Endothelial cell of umbilical vein (primary cell): ENCODE measurements around the gene ARHGEF7. TPM values are rescaled to one million over a fixed set of nuclear protein-coding genes. Genes with fewer than 3 reads are reported as not detected.

Source experiments
- BruUV-seq: library from RNA; stranded (reverse); fragments of 400-500 nt; replicated peaks from 2 replicates; lab custom pipeline; 2021; lab: Mats Ljungman, UMichigan
- CTCF ChIA-PET: fragments of 300-600, 350-600 bp; sonication (Branson Sonifier 250); formaldehyde crosslinking; loops from one replicate; lab custom pipeline; 2021; ENCODE audit warnings: antibody characterized with exemption, inconsistent platforms; lab: Charles Lee
- POLR2A ChIA-PET: fragments of 300-600, 350-600 bp; sonication (Branson Sonifier 250); formaldehyde crosslinking; loops from one replicate; lab custom pipeline; 2021; ENCODE audit warnings: antibody characterized with exemption, inconsistent platforms; lab: Charles Lee
- DNase-seq: peaks from one replicate; pipeline ENCODE4 v3.0.0-alpha.2; 2011; ENCODE audit warnings: low read depth, low spot score
- FAIRE-seq: peaks from 2 replicates; lab custom pipeline; 2011; peaks lifted over from hg19 to GRCh38; lab: Jason Lieb, UNC
- H2AFZ ChIP-seq: 2 replicates; pipeline ENCODE4 v1.6.0; 2012; ENCODE audit warnings: low read depth, low read length, control low read depth, inconsistent platforms
- H3K27ac ChIP-seq: 2 replicates; pipeline ENCODE4 v1.5.1; 2011; ENCODE audit warnings: low read depth, mild to moderate bottlenecking, control low read depth, low read length, moderate library complexity; ENCODE audit not compliant: insufficient read depth
- H3K27me3 ChIP-seq, 2 experiments: 2 replicates each; pipeline versions ENCODE4 v1.6.0 to v1.6.1; 2011; ENCODE audit warnings: low read length in 2 of 2, mixed read lengths in 1 of 2; ENCODE audit not compliant: control insufficient read depth in 2 of 2, insufficient read depth in 2 of 2
- H3K36me3 ChIP-seq, 2 experiments: 2 replicates in 1 of 2; 3 replicates in 1 of 2; pipeline ENCODE4 v1.5.1; 2011; ENCODE audit warnings: low read length in 2 of 2, mild to moderate bottlenecking in 1 of 2, moderate library complexity in 1 of 2; ENCODE audit not compliant: control insufficient read depth in 2 of 2, insufficient read depth in 2 of 2; ENCODE audit errors: extremely low read depth in 1 of 2
- H3K4me1 ChIP-seq: 3 replicates; pipeline ENCODE4 v1.5.1; 2011; ENCODE audit warnings: mild to moderate bottlenecking, low read length; ENCODE audit not compliant: control insufficient read depth, insufficient read depth; ENCODE audit errors: extremely low read depth
- H3K4me2 ChIP-seq: 2 replicates; pipeline ENCODE4 v1.6.1; 2011; ENCODE audit warnings: low read length, control low read depth, mixed read lengths; ENCODE audit not compliant: insufficient read depth
- H3K4me3 ChIP-seq, 3 experiments: fragments of 200-600 bp in 1 of 3; sonication (generic), shearing (Covaris generic) in 1 of 3; replicated peaks in 1 of 3; 2 replicates each; pipeline ENCODE4 v1.5.1; 2011 to 2016; ENCODE audit warnings: control low read depth in 3 of 3, low read length in 3 of 3, mild to moderate bottlenecking in 2 of 3, inconsistent platforms in 1 of 3, low read depth in 1 of 3, moderate library complexity in 1 of 3; ENCODE audit not compliant: insufficient read depth in 1 of 3
- H3K79me2 ChIP-seq: 2 replicates; pipeline ENCODE4 v1.6.0; 2012; ENCODE audit warnings: low read length, inconsistent platforms; ENCODE audit not compliant: control insufficient read depth, insufficient read depth
- H3K9ac ChIP-seq: replicated peaks from 2 replicates; pipeline ENCODE3; 2011; ENCODE audit warnings: low read length, control low read depth; ENCODE audit not compliant: insufficient read depth; ENCODE audit errors: extremely low read depth
- H3K9me1 ChIP-seq: replicated peaks from 3 replicates; pipeline ENCODE4 v1.6.0; 2011; ENCODE audit warnings: mild to moderate bottlenecking, low read length; ENCODE audit not compliant: control insufficient read depth, insufficient read depth; ENCODE audit errors: extremely low read depth
- H3K9me3 ChIP-seq: replicated peaks from 2 replicates; pipeline ENCODE4 v1.5.1; 2012; ENCODE audit warnings: low read length, inconsistent platforms; ENCODE audit not compliant: control insufficient read depth, insufficient read depth
- H4K20me1 ChIP-seq: replicated peaks from 2 replicates; pipeline ENCODE3; 2011; ENCODE audit warnings: mild to moderate bottlenecking, low read length; ENCODE audit not compliant: control insufficient read depth, insufficient read depth; ENCODE audit errors: extremely low read depth
- CTCF ChIP-seq, 2 donors: IDR thresholded peaks; 1 replicate in 1 of 2; 2 replicates in 1 of 2; pipeline ENCODE4 v1.5.1; 2011; ENCODE audit warnings: low read length in 2 of 2, mild to moderate bottlenecking in 2 of 2, moderate library complexity in 2 of 2, control low read depth in 1 of 2, inconsistent platforms in 1 of 2, low read depth in 1 of 2; ENCODE audit not compliant: insufficient read depth in 1 of 2; ENCODE audit errors: extremely low read depth in 1 of 2
- EZH2 ChIP-seq: IDR thresholded peaks from 2 replicates; pipeline ENCODE4 v1.6.1; 2012; ENCODE audit warnings: borderline replicate concordance, low read depth, mild to moderate bottlenecking, moderate library complexity, low read length, inconsistent platforms; ENCODE audit not compliant: severe bottlenecking
- FOS ChIP-seq: IDR thresholded peaks from 2 replicates; pipeline ENCODE4 v1.6.1; 2011; ENCODE audit warnings: mild to moderate bottlenecking, low read length, moderate library complexity, borderline replicate concordance; ENCODE audit not compliant: insufficient read depth
- GATA2 ChIP-seq: IDR thresholded peaks from 2 replicates; pipeline ENCODE4 v1.7.0; 2011; ENCODE audit warnings: low read depth, mild to moderate bottlenecking, moderate library complexity, mixed read lengths, low read length; ENCODE audit not compliant: insufficient read length, insufficient read depth
- JUN ChIP-seq: IDR thresholded peaks from 2 replicates; pipeline ENCODE4 v1.6.1; 2011; ENCODE audit warnings: borderline replicate concordance, low read depth; ENCODE audit not compliant: insufficient read length, insufficient read depth
- MAX ChIP-seq: IDR thresholded peaks from 2 replicates; pipeline ENCODE4 v1.6.1; 2011; ENCODE audit not compliant: insufficient read depth, insufficient read length
- MYC ChIP-seq: IDR thresholded peaks from one replicate; pipeline ENCODE4 v1.6.1; 2011; ENCODE audit warnings: mild to moderate bottlenecking, low read depth, low read length
- POLR2A ChIP-seq: IDR thresholded peaks from 2 replicates; pipeline ENCODE4 v1.6.1; 2012; ENCODE audit warnings: low read depth, mild to moderate bottlenecking, control low read depth, low read length
- POLR2AphosphoS5 ChIP-seq: IDR thresholded peaks from 2 replicates; pipeline ENCODE4 v1.6.1; 2012; ENCODE audit warnings: low read depth, mild to moderate bottlenecking, control low read depth, low read length, moderate library complexity; ENCODE audit not compliant: insufficient read depth
- dilution Hi-C: fragments of 300-500 bp; cut with MboI; formaldehyde crosslinking; loops from one replicate; pipeline ENCODE4 v1.15.0; 2019; ENCODE audit warnings: low sequenced_read_pairs; ENCODE audit not compliant: extremely low pct_ligation_motif_present
- intact Hi-C: fragments of 100-400 bp; cut with micrococcal nuclease; formaldehyde crosslinking; loops from one replicate; pipeline ENCODE4 v1.10.0; 2022
- polyA plus RNA-seq, 4 experiments: library from polyadenylated mRNA; depleted of rRNA in 3 of 4; stranded (reverse) in 3 of 4; unstranded in 1 of 4; fragments of >200 nt; gene quantifications; 2 replicates each; pipeline versions ENCODE4 v1.2.1 to v1.2.3, GENCODE V29; 2011 to 2012; ENCODE audit warnings: missing spikeins in 1 of 4
- total RNA-seq: library from RNA; stranded (reverse); gene quantifications from 2 replicates; pipeline ENCODE4 v1.2.3, GENCODE V29; 2021

Gene ARHGEF7
- total and polyA plus RNA-seq, 2 donors (not counting 3 experiments of a cell fraction or from before 2014, with no cell fraction given), result 94.9 to 155 TPM

DNA sequence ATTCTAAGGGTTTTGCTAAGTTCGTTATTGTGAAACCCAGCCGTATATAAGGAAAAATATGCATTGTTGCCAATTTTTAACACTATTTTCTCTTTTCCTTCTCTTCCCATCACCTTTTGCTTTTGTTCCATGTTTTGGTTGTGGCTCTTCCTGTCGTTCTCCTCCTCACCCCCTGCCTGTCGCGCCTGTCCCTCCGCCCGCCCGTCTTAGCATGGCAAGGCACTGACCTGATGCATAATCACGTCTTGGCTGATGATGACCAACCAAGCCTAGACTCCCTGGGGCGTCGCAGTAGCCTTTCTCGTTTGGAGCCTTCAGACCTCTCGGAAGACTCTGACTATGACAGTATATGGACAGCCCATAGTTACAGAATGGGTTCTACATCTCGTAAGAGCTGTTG is 176.8 kb downstream of the ARHGEF7 start:
- ChIA-PET POLR2A (no interaction called here), CTCF (no interaction called here)
- no peaks in the 10 kb centered on the region for H4K20me1 ChIP-seq
- no peaks in the 10 kb centered on the region for H3K4me1 ChIP-seq
- no peaks in the 10 kb centered on the region for H3K27me3 ChIP-seq
- H3K9me1 ChIP-seq, result no peaks in the 10 kb centered on the region
- TF ChIP-seq POLR2AphosphoS5 (no peak), POLR2A (no peak), MYC (no peak), FOS (no peak), MAX (no peak), JUN (no peak), EZH2 (no peak), GATA2 (no peak), CTCF (IDR thresholded peaks at IDR 0.05; ENCODE audit: extremely low read depth in 1 of 2, insufficient read depth in 1 of 2, low read depth in 1 of 2, low read length in 2 of 2) (no peak)
- H3K4me2 ChIP-seq, result no peak overlapping the region
- intact Hi-C loops, result no loop called here
- H3K27ac ChIP-seq, result no peak overlapping the region
- no peak overlapping the region for H3K4me3 ChIP-seq
- no peak overlapping the region for H2AFZ ChIP-seq
- FAIRE-seq (no peak), DNase-seq (no peak)
- no TSS peak for BruUV-seq
- no peaks in the 10 kb centered on the region for H3K9me3 ChIP-seq
- dilution Hi-C loops, result no loop called here
- H3K36me3 ChIP-seq, result peaks cover 13 to 49% of the 10 kb centered on the region in 2 experiments
- no peaks in the 10 kb centered on the region for H3K79me2 ChIP-seq
- no peak overlapping the region for H3K9ac ChIP-seq
